Osteocyte (in vitro differentiated cells): ENCODE measurements around the gene LHX1. TPM values are rescaled to one million over a fixed set of nuclear protein-coding genes. Genes with fewer than 3 reads are reported as not detected.

Experiments used
- DNase-seq: peaks from one replicate; pipeline ENCODE4 v3.0.0; 2021; ENCODE audit warnings: mixed read lengths; ENCODE audit not compliant: unreplicated experiment; ENCODE audit errors: extremely low spot score
- H3K27ac Mint-ChIP-seq: one replicate; pipeline ENCODE4 v1.8.0; 2021; ENCODE audit warnings: mild to moderate bottlenecking, mixed read lengths; ENCODE audit not compliant: unreplicated experiment
- H3K27me3 Mint-ChIP-seq: one replicate; pipeline ENCODE4 v1.8.0; 2021; ENCODE audit warnings: mixed read lengths; ENCODE audit not compliant: unreplicated experiment
- H3K36me3 Mint-ChIP-seq: one replicate; pipeline ENCODE4 v1.8.0; 2021; ENCODE audit warnings: mixed read lengths; ENCODE audit not compliant: unreplicated experiment
- H3K4me1 Mint-ChIP-seq: one replicate; pipeline ENCODE4 v1.8.0; 2021; ENCODE audit warnings: mixed read lengths; ENCODE audit not compliant: unreplicated experiment
- H3K4me3 Mint-ChIP-seq: one replicate; pipeline ENCODE4 v1.8.0; 2021; ENCODE audit warnings: mild to moderate bottlenecking, moderate library complexity, mixed read lengths; ENCODE audit not compliant: unreplicated experiment
- H3K9me3 Mint-ChIP-seq: one replicate; pipeline ENCODE4 v1.8.0; 2021; ENCODE audit warnings: mixed read lengths; ENCODE audit not compliant: unreplicated experiment
- CTCF ChIP-seq: fragments of 200-600 bp; sonication (generic); IDR thresholded peaks from 2 replicates; pipeline ENCODE4 v1.5.0; 2021; ENCODE audit warnings: antibody characterized with exemption, mild to moderate bottlenecking, moderate library complexity
- total RNA-seq: library from RNA; stranded (reverse); gene quantifications from 2 replicates; pipeline ENCODE4 v1.2.1, GENCODE V29; 2021

LHX1 gene
- total RNA-seq, 1 donor from 2014 or later = not detected

DNA sequence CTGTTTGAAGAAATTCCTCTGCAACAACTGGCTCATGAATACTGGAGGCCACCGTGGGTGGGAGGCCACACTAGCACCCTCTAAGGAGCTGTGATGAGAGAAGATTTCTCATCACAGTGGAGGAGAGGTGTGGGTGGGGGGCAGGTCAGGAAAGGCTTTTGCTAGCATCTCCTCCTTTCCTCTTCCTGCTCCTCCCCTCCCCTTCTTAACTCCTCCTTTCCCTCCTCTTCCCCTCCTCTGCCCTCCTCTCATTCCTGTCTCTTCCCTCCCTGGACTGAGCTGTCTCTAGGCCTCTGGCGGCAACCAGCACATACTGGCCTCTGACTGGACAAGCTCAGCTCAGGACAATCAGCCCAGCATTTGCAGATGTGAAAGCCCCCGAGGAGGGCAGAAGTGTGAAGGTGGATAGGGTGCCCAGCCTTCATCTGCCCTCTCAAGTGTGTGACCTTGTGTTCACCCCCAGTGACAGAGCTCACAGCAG, 19.0 kb upstream of the LHX1 start:
- Mint-ChIP-seq H3K9me3 (no peaks in the 10 kb centered on the region), H3K36me3 (no peaks in the 10 kb centered on the region), H3K4me1 (peaks cover 6% of the 10 kb centered on the region), H3K27ac (no peak overlapping the region), H3K27me3 (peaks cover 27% of the 10 kb centered on the region), H3K4me3 (no peak overlapping the region)
- no peak for TF ChIP-seq CTCF
- no peak for DNase-seq

DNA sequence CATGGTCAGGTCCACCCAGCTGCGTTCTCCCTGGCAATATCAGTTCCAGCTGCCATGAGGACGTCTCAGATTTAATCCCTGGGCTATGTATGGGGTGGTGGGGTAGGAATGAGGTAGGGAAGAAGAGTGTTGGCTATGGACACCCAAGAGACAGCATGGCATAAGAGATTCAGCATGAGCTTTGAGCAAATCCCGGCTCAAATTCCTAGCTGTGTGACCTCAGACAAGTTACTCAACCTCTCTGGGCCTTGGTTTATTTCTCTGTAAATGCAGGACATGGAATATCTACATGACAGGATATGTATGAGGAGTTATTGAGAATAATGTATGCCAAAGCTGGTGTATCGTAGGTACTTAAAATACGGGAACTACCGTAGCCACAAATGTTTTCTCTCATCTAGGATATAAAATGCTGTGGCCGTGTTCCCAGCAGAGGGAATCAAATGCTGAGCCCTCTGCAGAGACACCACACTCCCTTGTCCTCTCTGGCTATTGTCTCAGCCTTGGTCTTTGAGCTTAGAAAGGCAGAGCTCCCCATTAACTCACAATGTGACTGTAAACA, 17.8 kb upstream of the LHX1 start:
- DNase-seq = no peak
- H3K27me3 Mint-ChIP-seq = peaks cover 31% of the 10 kb centered on the region
- no peak overlapping the region for H3K4me3 Mint-ChIP-seq
- H3K4me1 Mint-ChIP-seq = peaks cover 6% of the 10 kb centered on the region
- H3K36me3 Mint-ChIP-seq = no peaks in the 10 kb centered on the region
- no peak for TF ChIP-seq CTCF
- H3K27ac Mint-ChIP-seq = no peak overlapping the region
- H3K9me3 Mint-ChIP-seq = no peaks in the 10 kb centered on the region

DNA sequence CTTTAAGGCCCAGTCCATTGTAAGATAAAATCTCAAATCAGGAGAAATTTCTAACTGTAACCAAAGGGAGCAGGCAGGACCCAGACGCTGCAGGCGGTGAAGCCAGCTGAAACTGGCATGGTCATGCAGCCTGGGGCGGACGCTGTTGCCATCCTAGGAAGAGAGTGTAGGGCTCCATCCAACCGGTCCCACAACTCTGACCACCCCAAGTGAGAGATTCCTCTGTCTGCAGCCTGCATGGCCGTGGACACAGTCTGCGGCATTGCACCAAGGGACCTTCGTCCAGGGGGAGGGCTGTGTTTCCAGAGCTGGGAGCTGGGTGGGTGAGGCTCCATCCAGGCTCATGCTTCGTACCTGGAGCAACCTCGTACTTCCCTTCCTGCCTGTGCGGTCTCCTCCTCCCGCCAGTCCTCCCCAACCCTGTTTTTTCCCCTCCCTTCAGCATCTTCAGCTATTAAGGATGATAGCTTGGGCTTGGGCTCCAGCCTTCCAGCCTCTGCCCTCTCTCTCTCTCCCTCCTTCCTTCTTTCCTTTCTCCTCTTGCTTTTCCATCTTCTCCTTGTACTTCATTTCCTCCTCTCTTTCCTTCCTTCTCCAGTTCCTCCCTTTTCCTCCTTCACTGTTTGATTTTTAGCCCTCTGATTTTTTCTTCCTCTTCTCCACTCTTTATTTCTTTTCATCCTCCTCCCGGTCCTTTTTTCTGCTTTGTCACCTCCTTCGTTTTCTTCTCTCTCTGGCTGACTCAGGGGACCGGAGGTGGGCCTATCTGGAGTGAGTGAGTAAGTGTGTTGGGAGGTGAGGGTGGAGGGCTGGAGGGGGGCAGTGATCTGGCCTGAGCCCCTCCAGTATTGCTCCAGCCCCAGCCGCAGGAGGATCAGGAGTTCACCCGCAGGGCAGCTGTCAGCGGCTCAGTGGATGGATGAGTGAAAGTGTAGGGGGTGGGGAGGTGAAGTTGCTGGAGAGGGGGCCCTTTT, 17.0 kb upstream of the LHX1 start:
- no peak overlapping the region for H3K4me3 Mint-ChIP-seq
- TF ChIP-seq CTCF = no peak
- no peaks in the 10 kb centered on the region for H3K36me3 Mint-ChIP-seq
- no peaks in the 10 kb centered on the region for H3K9me3 Mint-ChIP-seq
- H3K27ac Mint-ChIP-seq = no peak overlapping the region
- no peak for DNase-seq
- H3K27me3 Mint-ChIP-seq = peaks cover 38% of the 10 kb centered on the region
- H3K4me1 Mint-ChIP-seq = peaks cover 6% of the 10 kb centered on the region

DNA sequence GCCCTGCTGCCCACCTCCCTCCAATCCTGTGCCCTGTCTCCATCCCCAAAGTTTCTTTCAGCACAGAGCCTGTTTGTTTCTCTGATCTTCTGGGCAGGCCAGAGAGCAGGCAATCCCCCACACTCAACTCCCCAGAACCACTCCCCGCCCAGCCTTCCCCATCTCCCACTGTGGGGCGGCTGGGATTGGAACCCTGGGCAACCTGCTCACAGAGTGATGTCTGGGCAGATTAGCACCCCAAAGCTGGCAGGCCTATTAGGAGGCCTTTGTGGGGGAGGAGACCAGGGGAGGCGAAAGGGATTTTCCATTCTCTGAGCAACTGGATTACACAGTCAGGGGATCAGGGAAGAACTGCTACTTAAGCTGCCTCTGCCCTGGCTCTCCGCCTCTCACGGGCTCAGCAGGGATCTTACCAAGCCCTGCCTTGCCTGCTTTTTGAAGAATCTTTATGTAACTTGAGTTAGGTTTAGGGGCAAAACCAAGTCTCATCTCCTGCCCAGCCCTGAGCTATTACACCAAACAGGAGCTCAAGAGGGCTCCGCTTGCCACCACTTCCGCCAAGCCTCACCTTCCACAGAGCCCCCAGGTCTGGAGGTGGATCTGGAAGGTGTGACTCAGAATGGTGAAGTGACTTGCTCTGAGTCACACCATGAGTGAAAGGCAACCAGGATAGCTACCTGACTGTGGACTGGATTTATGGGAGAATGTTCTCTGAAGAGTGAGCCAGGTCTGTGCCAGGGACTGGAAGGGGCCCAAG, 16.0 kb upstream of the LHX1 start:
- DNase-seq = no peak
- Mint-ChIP-seq H3K4me1 (peaks cover 6% of the 10 kb centered on the region), H3K9me3 (no peaks in the 10 kb centered on the region), H3K36me3 (no peaks in the 10 kb centered on the region), H3K4me3 (no peak overlapping the region), H3K27ac (no peak overlapping the region), H3K27me3 (peaks cover 47% of the 10 kb centered on the region)
- no peak for TF ChIP-seq CTCF
